Mesothelial cell of epicardium (in vitro differentiated cells): ENCODE data around the gene LRP1-AS. TPM values are rescaled to one million over a fixed set of nuclear protein-coding genes. Genes with fewer than 3 reads are reported as not detected.

Experiments used
- DNase-seq, 2 experiments: peaks; one replicate each; pipeline ENCODE4 v3.0.0; 2021; ENCODE audit warnings: low spot score in 2 of 2; ENCODE audit not compliant: unreplicated experiment in 2 of 2
- H3K27ac Mint-ChIP-seq: 2 replicates; pipeline ENCODE4 v1.8.0; 2021; ENCODE audit warnings: mixed read lengths
- H3K27me3 Mint-ChIP-seq: 2 replicates; pipeline ENCODE4 v1.8.0; 2021; ENCODE audit warnings: low read depth, mixed read lengths
- H3K36me3 Mint-ChIP-seq: 2 replicates; pipeline ENCODE4 v1.8.0; 2021; ENCODE audit warnings: mixed read lengths
- H3K4me1 Mint-ChIP-seq: 2 replicates; pipeline ENCODE4 v1.8.0; 2021; ENCODE audit warnings: mixed read lengths
- H3K4me3 Mint-ChIP-seq: 2 replicates; pipeline ENCODE4 v1.8.0; 2021; ENCODE audit warnings: mild to moderate bottlenecking, moderate library complexity, mixed read lengths
- H3K9me3 Mint-ChIP-seq: 2 replicates; pipeline ENCODE4 v1.8.0; 2021; ENCODE audit warnings: mixed read lengths
- CTCF ChIP-seq: fragments of 200-600 bp; sonication (generic); IDR thresholded peaks from one replicate; pipeline ENCODE4 v1.5.0; 2021; ENCODE audit warnings: antibody characterized with exemption; ENCODE audit not compliant: unreplicated experiment
- total RNA-seq: library from RNA; stranded (reverse); gene quantifications from 3 replicates; pipeline ENCODE4 v1.2.1, GENCODE V29; 2021

Gene LRP1-AS
- total RNA-seq, 1 donor from 2014 or later, result not detected

DNA sequence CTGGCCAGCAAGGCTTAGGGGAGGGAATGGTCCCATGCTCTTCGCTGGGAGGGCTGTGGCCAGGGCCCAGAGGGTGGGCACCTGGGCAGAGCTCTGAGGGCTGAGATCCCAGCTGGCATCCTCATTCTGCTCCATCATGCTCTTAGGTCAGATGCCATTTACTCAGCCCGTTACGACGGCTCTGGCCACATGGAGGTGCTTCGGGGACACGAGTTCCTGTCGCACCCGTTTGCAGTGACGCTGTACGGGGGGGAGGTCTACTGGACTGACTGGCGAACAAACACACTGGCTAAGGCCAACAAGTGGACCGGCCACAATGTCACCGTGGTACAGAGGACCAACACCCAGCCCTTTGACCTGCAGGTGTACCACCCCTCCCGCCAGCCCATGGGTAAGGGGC, 30.8 kb upstream of the LRP1-AS start:
- no peak overlapping the region for H3K4me3 Mint-ChIP-seq
- no peaks in the 10 kb centered on the region for H3K27me3 Mint-ChIP-seq
- no peak for TF ChIP-seq CTCF
- H3K4me1 Mint-ChIP-seq, result peaks cover 13% of the 10 kb centered on the region
- H3K36me3 Mint-ChIP-seq, result peaks cover 23% of the 10 kb centered on the region
- H3K27ac Mint-ChIP-seq, result peak overlapping the region; percentile 43
- DNase-seq, result no peak
- H3K9me3 Mint-ChIP-seq, result no peaks in the 10 kb centered on the region

DNA sequence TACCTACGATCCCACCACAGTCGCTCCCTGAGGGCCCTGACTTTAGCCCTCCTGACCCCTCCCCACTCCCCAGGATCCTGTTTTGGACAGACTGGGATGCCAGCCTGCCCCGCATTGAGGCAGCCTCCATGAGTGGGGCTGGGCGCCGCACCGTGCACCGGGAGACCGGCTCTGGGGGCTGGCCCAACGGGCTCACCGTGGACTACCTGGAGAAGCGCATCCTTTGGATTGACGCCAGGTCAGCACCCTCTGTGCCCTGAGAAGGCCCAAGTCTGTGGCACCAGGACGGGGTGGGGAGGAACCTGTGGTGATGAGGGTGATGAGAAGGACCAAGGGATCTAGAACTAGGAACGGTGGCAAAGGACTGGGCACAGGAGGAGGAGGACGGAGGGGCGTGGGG, 29.9 kb upstream of the LRP1-AS start:
- TF ChIP-seq CTCF, result no peak
- Mint-ChIP-seq H3K4me3 (no peak overlapping the region), H3K27me3 (no peaks in the 10 kb centered on the region), H3K27ac (no peak overlapping the region), H3K4me1 (peaks cover 10% of the 10 kb centered on the region), H3K9me3 (no peaks in the 10 kb centered on the region), H3K36me3 (peaks cover 27% of the 10 kb centered on the region)
- no peak for DNase-seq

GRCh38 chr12:57176846-57177245, 29.4 kb upstream of the LRP1-AS start:
- Mint-ChIP-seq H3K9me3 (no peaks in the 10 kb centered on the region), H3K27me3 (no peaks in the 10 kb centered on the region), H3K4me3 (no peak overlapping the region), H3K27ac (no peak overlapping the region), H3K4me1 (peaks cover 9% of the 10 kb centered on the region), H3K36me3 (peaks cover 29% of the 10 kb centered on the region)
- TF ChIP-seq CTCF, result no peak
- no peak for DNase-seq

GRCh38 chr12:57176139-57176477, 28.7 kb upstream of the LRP1-AS start:
- no peak for DNase-seq
- Mint-ChIP-seq H3K9me3 (no peaks in the 10 kb centered on the region), H3K4me1 (peaks cover 5% of the 10 kb centered on the region), H3K27me3 (no peaks in the 10 kb centered on the region), H3K36me3 (peaks cover 29% of the 10 kb centered on the region), H3K4me3 (no peak overlapping the region), H3K27ac (no peak overlapping the region)
- TF ChIP-seq CTCF, result no peak

GRCh38 chr12:57175428-57176138, 28.2 kb upstream of the LRP1-AS start:
- H3K27me3 Mint-ChIP-seq, result no peaks in the 10 kb centered on the region
- H3K4me3 Mint-ChIP-seq, result no peak overlapping the region
- peaks cover 5% of the 10 kb centered on the region for H3K4me1 Mint-ChIP-seq
- DNase-seq, result peak; percentile 46 to 66
- H3K27ac Mint-ChIP-seq, result no peak overlapping the region
- no peaks in the 10 kb centered on the region for H3K9me3 Mint-ChIP-seq
- peak; percentile 73 for TF ChIP-seq CTCF
- peaks cover 29% of the 10 kb centered on the region for H3K36me3 Mint-ChIP-seq

- TF ChIP-seq CTCF, result no peak
- H3K4me1 Mint-ChIP-seq, result peaks cover 5% of the 10 kb centered on the region
- no peak overlapping the region for H3K4me3 Mint-ChIP-seq
- no peaks in the 10 kb centered on the region for H3K9me3 Mint-ChIP-seq
- H3K27me3 Mint-ChIP-seq, result no peaks in the 10 kb centered on the region
- no peak for DNase-seq
- H3K36me3 Mint-ChIP-seq, result peaks cover 28% of the 10 kb centered on the region
- no peak overlapping the region for H3K27ac Mint-ChIP-seq
These were observed 26.3 kb upstream of the LRP1-AS start for GRCh38 chr12:57173683-57174082.
